GM19468 (cell line): ENCODE data around the gene LHX1.

Experiments
- ATAC-seq: cut with Tn5 transposase; IDR thresholded peaks from one replicate; pipeline ENCODE4 v1.9.1; 2021; ENCODE audit warnings: mild to moderate bottlenecking, moderate library complexity, moderate number of reproducible peaks; ENCODE audit not compliant: unreplicated experiment; ENCODE audit errors: extremely low read depth

The LHX1 gene

GRCh38 chr17:36921095-36921851 lies 16.0 kb upstream of the LHX1 start:
- ATAC-seq, result no peak

GRCh38 chr17:36922175-36922574 lies 15.1 kb upstream of the LHX1 start:
- no peak for ATAC-seq

GRCh38 chr17:36923814-36924221 lies 13.5 kb upstream of the LHX1 start:
- ATAC-seq, result no peak

- ATAC-seq, result no peak
Observed at GRCh38 chr17:36926226-36926625, 11.0 kb upstream of the LHX1 start.

GRCh38 chr17:36926701-36927100 lies 10.6 kb upstream of the LHX1 start:
- ATAC-seq, result no peak

GRCh38 chr17:36928471-36929345 lies 8.6 kb upstream of the LHX1 start:
- ATAC-seq, result no peak

- no peak for ATAC-seq
Observed at GRCh38 chr17:36929851-36930582, 7.3 kb upstream of the LHX1 start.

GRCh38 chr17:36930583-36930900 lies 6.7 kb upstream of the LHX1 start:
- no peak for ATAC-seq

GRCh38 chr17:36931096-36931696 lies 6.1 kb upstream of the LHX1 start:
- no peak for ATAC-seq

- no peak for ATAC-seq
Observed at GRCh38 chr17:36931697-36932382, 5.4 kb upstream of the LHX1 start.

GRCh38 chr17:36932383-36932693 lies 4.9 kb upstream of the LHX1 start:
- no peak for ATAC-seq

GRCh38 chr17:36932694-36933511 lies 4.4 kb upstream of the LHX1 start:
- ATAC-seq, result no peak

- no peak for ATAC-seq
Observed at GRCh38 chr17:36933512-36934143, 3.6 kb upstream of the LHX1 start.

GRCh38 chr17:36934144-36934691 lies 3.1 kb upstream of the LHX1 start:
- no peak for ATAC-seq

- no peak for ATAC-seq
Observed at GRCh38 chr17:36934692-36935630, 2.3 kb upstream of the LHX1 start.

GRCh38 chr17:36935671-36936454 lies 1.4 kb upstream of the LHX1 start:
- ATAC-seq, result no peak
